Testis (tissue), 2 donors: ENCODE data around the gene SERPINB12.

Source experiments
- CTCF ChIP-seq, 3 experiments: fragments of 450-650 bp in 2 of 3; fragments of 200-600 bp in 1 of 3; sonication (generic) in 1 of 3; IDR thresholded peaks; one replicate each; pipeline ENCODE4 v1.5.1; 2016 to 2019; ENCODE audit warnings: antibody characterized with exemption in 3 of 3, mild to moderate bottlenecking in 2 of 3, moderate library complexity in 1 of 3
- POLR2A ChIP-seq: fragments of 450-650 bp; IDR thresholded peaks from one replicate; pipeline ENCODE4 v1.6.1; 2017; ENCODE audit warnings: antibody characterized with exemption, mild to moderate bottlenecking, moderate library complexity

GRCh38 chr18:63606526-63606925, 64.4 kb downstream of the SERPINB12 start:
- TF ChIP-seq POLR2A (no peak), CTCF (IDR thresholded peaks at IDR 0.05) (no peak)
